Ovary (tissue), 9 donors: Measurements from ENCODE around the gene HOMER2. TPM values are rescaled to one million over a fixed set of nuclear protein-coding genes. Genes with fewer than 3 reads are reported as not detected.

Experiments
- DNase-seq, 5 donors: peaks; one replicate each; pipeline ENCODE4 v3.0.0-alpha.2; 2019 to 2020
- H3K27ac ChIP-seq, 2 donors: fragments of 200-600 bp; one replicate each; pipeline versions ENCODE4 v1.5.1 to v1.8.0; 2019 to 2022
- H3K27me3 ChIP-seq: fragments of 200-600 bp; one replicate; pipeline ENCODE4 v1.8.0; 2022
- H3K36me3 ChIP-seq: fragments of 200-600 bp; sonication (generic); one replicate; pipeline ENCODE4 v1.5.1; 2019
- H3K4me1 ChIP-seq: one replicate; pipeline ENCODE4 v1.8.1; 2013; ENCODE audit warnings: mild to moderate bottlenecking, moderate library complexity; ENCODE audit not compliant: insufficient read depth
- H3K4me3 ChIP-seq: fragments of 200-600 bp; sonication (generic); one replicate; pipeline ENCODE4 v1.5.1; 2017
- H3K9me3 ChIP-seq, 2 donors: fragments of 200-600 bp in 1 of 2; sonication (generic) in 1 of 2; one replicate each; pipeline versions ENCODE4 v1.5.1 to v1.8.1; 2013 to 2019; ENCODE audit warnings: mild to moderate bottlenecking in 1 of 2, moderate library complexity in 1 of 2
- CTCF ChIP-seq, 3 donors: fragments of 450-650 bp in 2 of 3; fragments of 200-600 bp in 1 of 3; IDR thresholded peaks; one replicate each; pipeline versions ENCODE4 v1.5.1 to v1.8.0; 2016 to 2022; ENCODE audit warnings: antibody characterized with exemption in 3 of 3, mild to moderate bottlenecking in 1 of 3
- EP300 ChIP-seq: sonication (generic); formaldehyde crosslinking; IDR thresholded peaks from one replicate; pipeline ENCODE4 v1.6.1; 2017; ENCODE audit warnings: antibody characterized with exemption
- POLR2A ChIP-seq: fragments of 450-650 bp; IDR thresholded peaks from one replicate; pipeline ENCODE4 v1.6.1; 2017; ENCODE audit warnings: antibody characterized with exemption, mild to moderate bottlenecking, moderate library complexity
- WGBS, 3 donors: extraction: QIAGEN DNeasy Blood & Tissue Kit in 1 of 3; methylation state at CpG; one replicate each; pipeline versions ENCODE4 v1.1.5 to v1.1.7; 2013 to 2017; 5-methylcytosine and 5-hydroxymethylcytosine counted together
- intact Hi-C, 4 donors: fragments of 100-400 bp; cut with DNase I; formaldehyde crosslinking; loops; one replicate each; pipeline versions ENCODE4 v1.11.0 to v1.15.1; 2022 to 2023
- polyA plus RNA-seq, 2 donors: library from polyadenylated mRNA; stranded (reverse); fragments of 200-250 nt in 1 of 2; fragments of 350-450 nt in 1 of 2; fragmentation: Illumina TruSeq in 1 of 2; extraction: RNeasy Lipid Tissue Mini Kit (QIAGEN cat#74804) in 1 of 2; gene quantifications; one replicate each; pipeline ENCODE4 v1.2.3, GENCODE V29; 2013 to 2014
- total RNA-seq, 7 donors: library from RNA; depleted of rRNA in 2 of 7; stranded (reverse); fragments of >200 nt in 2 of 7; fragmentation: NEBNext Ultra II Directional in 3 of 7; extraction: Animal tissue kit (Norgen Biotek cat#: 25700) in 3 of 7; gene quantifications; one replicate each; pipeline versions ENCODE4 v1.1.0 to v1.2.4, GENCODE V29; 2016 to 2023
- donor health status: DM: no; HTN: no; CAD: no; lungs with moderate emphysema.
- donor health status: DM: no; HTN: no; CAD: no.
- donor health status: Bipolar disorder and iron deficiency.
- donor health status: DM: yes; HTN: yes; CAD: no.
- donor health status: DM: no; HTN: no; CAD: no.
- donor health status: DM: yes; HTN: yes; CAD: no.

HOMER2 gene
- total and polyA plus RNA-seq, 9 donors, result 3.0 to 60.8 (median 11.0) TPM

- Histone ChIP-seq H3K4me1 (no peaks in the 10 kb centered on the region), H3K4me3 (no peak overlapping the region), H3K27ac (no peak overlapping the region), H3K9me3 (no peaks in the 10 kb centered on the region), H3K27me3 (no peaks in the 10 kb centered on the region), H3K36me3 (no peaks in the 10 kb centered on the region)
- TF ChIP-seq POLR2A, result no peak
- no peak for TF ChIP-seq CTCF (IDR thresholded peaks at IDR 0.05)
- TF ChIP-seq EP300, result no peak
- DNase-seq, result no peak
- intact Hi-C loops, result no loop called here
- 74 to 84% (median 80%) methylated on average over 6 of the region's 6 CpGs for WGBS, 3 donors
Measured at GRCh38 chr15:82933576-82933975, 18.9 kb downstream of the HOMER2 start.

GRCh38 chr15:82931221-82931620 is 21.3 kb downstream of the HOMER2 start:
- 77 to 90% (median 86%) methylated on average over 3 of the region's 3 CpGs for WGBS, 3 donors
- TF ChIP-seq CTCF (IDR thresholded peaks at IDR 0.05) (no peak), POLR2A (no peak), EP300 (no peak)

GRCh38 chr15:82930461-82930860 is 22.1 kb downstream of the HOMER2 start:
- Histone ChIP-seq H3K9me3 (no peaks in the 10 kb centered on the region), H3K27me3 (no peaks in the 10 kb centered on the region), H3K27ac (no peak overlapping the region), H3K36me3 (no peaks in the 10 kb centered on the region), H3K4me3 (no peak overlapping the region), H3K4me1 (no peaks in the 10 kb centered on the region)
- intact Hi-C loops, result no loop called here
- TF ChIP-seq CTCF (IDR thresholded peaks at IDR 0.05) (no peak), POLR2A (no peak), EP300 (no peak)
- no peak for DNase-seq
- WGBS, 3 donors, result 88 to 100% (median 92%) methylated on average over 2 of the region's 2 CpGs

More at GRCh38 chr15:82931221-82931620, 21.3 kb downstream of the HOMER2 start:
- intact Hi-C loops, result no loop called here
- H3K27ac ChIP-seq, result no peak overlapping the region
- H3K27me3 ChIP-seq, result no peaks in the 10 kb centered on the region
- DNase-seq, result no peak
- H3K4me1 ChIP-seq, result no peaks in the 10 kb centered on the region
- no peaks in the 10 kb centered on the region for H3K36me3 ChIP-seq
- H3K9me3 ChIP-seq, result no peaks in the 10 kb centered on the region
- H3K4me3 ChIP-seq, result no peak overlapping the region

GRCh38 chr15:82928711-82929110 is 23.8 kb downstream of the HOMER2 start:
- WGBS, 3 donors, result 57 to 70% (median 60%) methylated on average over 2 of the region's 2 CpGs
- Histone ChIP-seq H3K36me3 (no peaks in the 10 kb centered on the region), H3K9me3 (no peaks in the 10 kb centered on the region), H3K4me3 (no peak overlapping the region), H3K27me3 (no peaks in the 10 kb centered on the region), H3K4me1 (no peaks in the 10 kb centered on the region), H3K27ac (no peak overlapping the region)
- no peak for DNase-seq
- intact Hi-C loops, result no loop called here
- TF ChIP-seq POLR2A (no peak), CTCF (IDR thresholded peaks at IDR 0.05) (no peak), EP300 (no peak)
